ENCODE results near the gene CTU1. TPM values are rescaled to one million over a fixed set of nuclear protein-coding genes. Genes with fewer than 3 reads are reported as not detected.

CTU1 gene
- total RNA-seq, 1 donor, result 4.3 TPM

- H3K79me2 ChIP-seq (ENCODE audit: insufficient read depth, low read length), result no peaks in the 10 kb centered on the region
- H3K36me3 ChIP-seq (ENCODE audit: insufficient read depth, low read length), result no peaks in the 10 kb centered on the region
- H3K27me3 ChIP-seq (ENCODE audit: insufficient read depth, low read length), result peaks cover 5% of the 10 kb centered on the region
- no peak overlapping the region for H2AFZ ChIP-seq (ENCODE audit: low read length)
- H4K20me1 ChIP-seq (ENCODE audit: insufficient read depth, low read length), result no peaks in the 10 kb centered on the region
- H3K27ac ChIP-seq (ENCODE audit: low read depth, low read length), result no peak overlapping the region
- H3K9me3 ChIP-seq (ENCODE audit: low read depth, low read length), result no peaks in the 10 kb centered on the region
- no peak overlapping the region for H3K4me2 ChIP-seq (ENCODE audit: insufficient read depth, low read length)
- no peak for TF ChIP-seq CTCF (IDR thresholded peaks at IDR 0.05; ENCODE audit: extremely low read depth, low read depth, low read length)
- H3K4me3 ChIP-seq (ENCODE audit: insufficient read depth, low read length), result no peak overlapping the region
- H3K4me1 ChIP-seq (ENCODE audit: insufficient read depth, low read length), result peaks cover 5% of the 10 kb centered on the region
- DNase-seq (ENCODE audit: insufficient read length, low spot score, missing footprints), result no peak
These were observed 33.0 kb upstream of the CTU1 start for GRCh38 chr19:51141181-51141580.

DNA sequence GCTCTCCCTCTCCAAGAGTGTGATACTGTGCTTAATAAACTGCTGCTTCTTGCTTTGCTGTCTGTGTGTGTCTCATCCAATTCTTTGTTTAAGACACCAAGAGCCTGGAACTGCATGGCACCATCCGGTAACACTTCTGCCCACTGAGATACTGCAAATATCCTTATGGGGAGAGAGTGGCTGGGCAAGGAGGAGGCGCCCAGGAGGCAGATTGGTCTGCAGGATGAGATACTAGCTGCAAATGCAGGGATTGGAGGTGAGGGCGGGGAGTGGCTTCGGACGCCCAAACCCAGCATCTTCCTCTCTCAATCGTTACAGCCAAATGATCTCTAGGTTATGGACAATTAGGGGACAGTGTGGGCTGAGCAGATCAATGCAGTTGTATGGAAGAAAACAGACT lies 32.2 kb upstream of the CTU1 start:
- H4K20me1 ChIP-seq (ENCODE audit: insufficient read depth, low read length), result no peaks in the 10 kb centered on the region
- no peak overlapping the region for H3K4me3 ChIP-seq (ENCODE audit: insufficient read depth, low read length)
- no peak for TF ChIP-seq CTCF (IDR thresholded peaks at IDR 0.05; ENCODE audit: extremely low read depth, low read depth, low read length)
- peaks cover 5% of the 10 kb centered on the region for H3K4me1 ChIP-seq (ENCODE audit: insufficient read depth, low read length)
- no peaks in the 10 kb centered on the region for H3K79me2 ChIP-seq (ENCODE audit: insufficient read depth, low read length)
- H3K9me3 ChIP-seq (ENCODE audit: low read depth, low read length), result no peaks in the 10 kb centered on the region
- peaks cover 8% of the 10 kb centered on the region for H3K27me3 ChIP-seq (ENCODE audit: insufficient read depth, low read length)
- no peak overlapping the region for H3K27ac ChIP-seq (ENCODE audit: low read depth, low read length)
- H3K36me3 ChIP-seq (ENCODE audit: insufficient read depth, low read length), result no peaks in the 10 kb centered on the region
- no peak overlapping the region for H3K4me2 ChIP-seq (ENCODE audit: insufficient read depth, low read length)
- no peak overlapping the region for H2AFZ ChIP-seq (ENCODE audit: low read length)
- DNase-seq (ENCODE audit: insufficient read length, low spot score, missing footprints), result no peak

GRCh38 chr19:51139299-51140014 lies 31.2 kb upstream of the CTU1 start:
- H3K4me3 ChIP-seq (ENCODE audit: insufficient read depth, low read length), result no peak overlapping the region
- no peak overlapping the region for H3K4me2 ChIP-seq (ENCODE audit: insufficient read depth, low read length)
- no peak for DNase-seq (ENCODE audit: insufficient read length, low spot score, missing footprints)
- H2AFZ ChIP-seq (ENCODE audit: low read length), result no peak overlapping the region
- H3K79me2 ChIP-seq (ENCODE audit: insufficient read depth, low read length), result no peaks in the 10 kb centered on the region
- no peak for TF ChIP-seq CTCF (IDR thresholded peaks at IDR 0.05; ENCODE audit: extremely low read depth, low read depth, low read length)
- peaks cover 8% of the 10 kb centered on the region for H3K27me3 ChIP-seq (ENCODE audit: insufficient read depth, low read length)
- H3K9me3 ChIP-seq (ENCODE audit: low read depth, low read length), result no peaks in the 10 kb centered on the region
- H3K36me3 ChIP-seq (ENCODE audit: insufficient read depth, low read length), result no peaks in the 10 kb centered on the region
- peaks cover 5% of the 10 kb centered on the region for H3K4me1 ChIP-seq (ENCODE audit: insufficient read depth, low read length)
- H3K27ac ChIP-seq (ENCODE audit: low read depth, low read length), result no peak overlapping the region
- H4K20me1 ChIP-seq (ENCODE audit: insufficient read depth, low read length), result no peaks in the 10 kb centered on the region

GRCh38 chr19:51138549-51138979 lies 30.4 kb upstream of the CTU1 start:
- Histone ChIP-seq H3K79me2 (ENCODE audit: insufficient read depth, low read length) (no peaks in the 10 kb centered on the region), H4K20me1 (ENCODE audit: insufficient read depth, low read length) (no peaks in the 10 kb centered on the region), H3K27me3 (ENCODE audit: insufficient read depth, low read length) (peaks cover 8% of the 10 kb centered on the region), H3K4me2 (ENCODE audit: insufficient read depth, low read length) (no peak overlapping the region), H3K4me3 (ENCODE audit: insufficient read depth, low read length) (no peak overlapping the region), H3K4me1 (ENCODE audit: insufficient read depth, low read length) (peaks cover 5% of the 10 kb centered on the region), H3K27ac (ENCODE audit: low read depth, low read length) (no peak overlapping the region), H3K36me3 (ENCODE audit: insufficient read depth, low read length) (no peaks in the 10 kb centered on the region), H3K9me3 (ENCODE audit: low read depth, low read length) (no peaks in the 10 kb centered on the region), H2AFZ (ENCODE audit: low read length) (no peak overlapping the region)
- TF ChIP-seq CTCF (IDR thresholded peaks at IDR 0.05; ENCODE audit: extremely low read depth, low read depth, low read length), result no peak
- no peak for DNase-seq (ENCODE audit: insufficient read length, low spot score, missing footprints)

All from osteoblast (primary cell).